Stimulated activated CD4-positive, alpha-beta T cell treated with anti-CD3 and anti-CD28 coated beads, TNF-alpha, amount 100 ng/mL, for 24 hours (primary cell): ENCODE data around the gene PPARGC1A.

ENCODE experiments used
- DNase-seq, 3 experiments: peaks; one replicate each; pipeline ENCODE4 v3.0.0-alpha.2; 2020; ENCODE audit warnings: low read depth in 3 of 3

Gene PPARGC1A

DNA sequence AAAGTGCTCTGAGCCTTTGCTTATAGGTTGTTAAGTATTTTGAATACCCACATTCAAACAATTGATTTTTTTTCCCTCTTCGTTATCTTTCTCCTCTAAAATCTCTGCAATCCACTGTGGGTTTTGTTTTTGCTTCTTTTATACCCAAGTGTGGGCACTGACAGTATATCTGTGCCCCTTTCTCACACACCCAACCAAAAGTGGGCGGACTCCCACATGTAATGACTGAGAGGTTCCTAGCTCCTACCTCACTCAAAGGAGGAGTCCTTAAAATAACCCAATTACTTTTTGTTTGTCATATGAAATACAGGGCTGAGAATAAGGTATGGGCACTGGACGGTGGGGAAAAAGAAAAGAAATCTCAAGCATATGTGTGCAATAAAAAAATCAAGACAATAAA is 51.7 kb downstream of the PPARGC1A start:
- no peak for DNase-seq

DNA sequence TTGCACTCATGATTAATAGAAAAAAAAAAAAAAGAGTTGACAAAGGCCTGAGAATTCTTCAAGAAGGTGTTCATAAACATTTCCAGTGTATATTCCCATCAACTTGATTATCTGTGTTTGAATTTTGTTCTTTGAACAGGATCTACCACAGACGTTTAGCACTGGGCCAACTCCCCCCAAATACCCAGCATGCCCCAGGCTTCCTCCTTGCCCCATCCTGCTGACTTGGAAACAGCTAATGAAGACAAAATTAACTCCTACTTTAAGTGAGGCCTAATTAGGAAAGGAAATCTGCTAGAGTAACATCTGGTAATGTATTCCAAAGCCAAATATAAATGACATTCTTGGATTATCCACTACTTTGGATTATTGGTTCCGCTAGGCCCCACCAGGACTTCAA is 52.5 kb downstream of the PPARGC1A start:
- DNase-seq: no peak

GRCh38 chr4:23835774-23836478 is 53.9 kb downstream of the PPARGC1A start:
- no peak for DNase-seq

GRCh38 chr4:23828779-23829178 is 61.1 kb downstream of the PPARGC1A start:
- DNase-seq: no peak

DNA sequence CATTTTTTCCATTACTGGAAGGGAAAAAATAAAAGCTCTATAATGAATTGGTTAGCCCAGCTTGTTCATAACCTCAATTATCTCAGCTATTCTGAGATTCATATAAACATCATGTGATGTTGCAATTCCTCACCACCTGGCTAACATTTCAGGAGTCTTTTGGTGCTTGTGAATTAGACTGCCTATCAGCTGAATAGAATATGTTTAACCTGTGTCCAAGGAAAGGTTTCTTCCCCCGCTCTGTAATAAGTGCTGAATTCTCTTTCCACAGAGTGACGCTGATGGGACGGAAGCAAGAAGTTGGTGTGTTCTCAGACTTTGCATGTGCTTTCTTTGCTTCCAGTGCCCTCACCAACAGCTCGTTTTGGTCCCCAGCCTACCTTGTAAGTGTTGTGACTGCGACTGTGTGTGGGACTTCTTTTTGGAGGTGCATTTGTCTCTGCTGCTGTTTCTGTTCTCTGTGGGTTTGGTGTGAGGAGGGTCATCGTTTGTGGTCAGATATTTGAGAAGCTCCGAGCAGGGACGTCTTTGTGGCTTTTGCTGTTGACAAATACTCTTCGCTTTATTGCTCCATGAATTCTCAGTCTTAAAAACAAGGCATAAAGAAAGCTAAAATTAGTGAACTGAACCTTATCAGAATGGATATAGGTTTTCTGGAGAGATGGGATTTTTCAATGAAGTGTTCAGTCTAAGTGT is 61.7 kb downstream of the PPARGC1A start:
- DNase-seq: no peak

GRCh38 chr4:23822181-23822580 is 67.7 kb downstream of the PPARGC1A start:
- no peak for DNase-seq

- no peak for DNase-seq
Measured at GRCh38 chr4:23819041-23819511, 70.8 kb downstream of the PPARGC1A start.

- no peak for DNase-seq
Measured at GRCh38 chr4:23818097-23818885, 71.6 kb downstream of the PPARGC1A start.

DNA sequence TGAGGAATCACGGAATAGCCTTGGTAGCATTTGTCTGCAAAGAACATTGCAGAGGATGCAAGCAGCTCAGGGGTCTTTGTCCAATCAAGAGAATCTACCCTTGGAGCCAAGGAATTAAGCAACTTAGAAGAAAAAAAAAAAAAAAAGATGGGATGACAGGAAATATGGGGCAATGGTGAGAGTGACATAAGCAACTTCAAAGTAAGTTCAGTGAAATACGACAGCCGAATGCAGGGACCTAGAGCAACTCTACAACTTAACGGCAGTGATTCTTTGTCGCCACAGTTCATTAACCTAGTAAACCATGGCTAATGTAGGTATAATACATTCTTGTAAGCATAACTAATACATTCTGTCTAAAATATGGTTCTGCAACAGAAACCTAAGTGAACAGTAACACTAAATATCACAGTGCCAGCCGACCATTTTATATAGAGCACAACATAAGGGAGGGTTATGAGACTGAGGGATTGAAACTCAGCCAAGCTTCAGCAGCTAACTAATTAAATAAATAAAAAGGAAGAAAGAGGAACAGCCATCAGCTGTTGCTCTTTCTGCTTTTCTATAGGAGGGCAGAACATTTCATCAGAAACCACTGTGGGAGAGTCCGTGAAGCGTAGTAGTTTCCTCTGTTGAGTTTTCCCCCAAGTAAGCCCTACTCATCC is 74.7 kb downstream of the PPARGC1A start:
- no peak for DNase-seq

GRCh38 chr4:23814587-23814986 is 75.3 kb downstream of the PPARGC1A start:
- DNase-seq: no peak

- no peak for DNase-seq
Measured at GRCh38 chr4:23811161-23811560, 78.7 kb downstream of the PPARGC1A start.

GRCh38 chr4:23805450-23805851 is 84.4 kb downstream of the PPARGC1A start:
- no peak for DNase-seq

GRCh38 chr4:23789762-23790161 is 100.1 kb downstream of the PPARGC1A start:
- no peak for DNase-seq

GRCh38 chr4:23788460-23788859 is 101.4 kb downstream of the PPARGC1A start:
- no peak for DNase-seq

DNA sequence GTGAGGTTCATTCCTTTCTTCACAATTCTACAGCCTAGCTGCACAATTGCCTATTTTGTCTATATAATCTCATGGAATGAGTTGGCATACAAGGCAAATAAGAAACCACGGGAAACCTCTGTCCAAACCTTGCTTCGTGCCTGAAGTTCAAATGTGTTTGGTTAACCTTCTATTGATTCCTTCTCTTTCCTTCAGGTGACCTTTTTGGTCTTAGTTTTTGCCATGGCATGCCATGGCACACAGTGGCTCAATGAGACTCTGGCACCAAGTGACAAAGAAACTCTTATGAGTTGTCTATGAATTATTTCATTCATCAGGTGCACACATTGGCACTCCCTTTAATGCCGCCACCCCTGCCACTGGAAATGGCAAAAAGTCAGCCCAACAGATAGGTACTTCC is 101.8 kb downstream of the PPARGC1A start:
- no peak for DNase-seq

- no peak for DNase-seq
Measured at GRCh38 chr4:23782778-23783437, 106.9 kb downstream of the PPARGC1A start.

- DNase-seq: no peak
Measured at GRCh38 chr4:23779839-23780238, 110.0 kb downstream of the PPARGC1A start.

- no peak for DNase-seq
Measured at GRCh38 chr4:23779422-23779821, 110.4 kb downstream of the PPARGC1A start.

- no peak for DNase-seq
Measured at GRCh38 chr4:23775694-23776093, 114.2 kb downstream of the PPARGC1A start.

DNA sequence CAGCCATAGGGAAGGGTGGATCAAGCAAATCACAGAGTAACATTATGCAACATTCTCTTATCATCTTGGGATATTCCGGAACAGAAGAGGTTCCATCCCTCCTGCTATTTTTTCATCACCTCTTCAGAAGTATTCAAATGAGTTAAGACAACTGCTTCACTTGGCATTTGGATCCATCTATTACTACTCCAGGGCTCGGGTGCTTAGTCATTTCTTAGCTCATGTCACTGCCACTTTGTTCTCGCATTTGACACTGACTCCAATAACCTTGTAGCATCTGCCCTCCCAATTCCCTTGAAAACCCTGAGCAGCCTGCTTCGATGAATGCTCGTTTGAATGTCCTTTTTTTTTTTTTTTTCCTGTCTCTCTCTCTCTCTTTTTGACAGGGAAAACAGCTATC is 114.9 kb downstream of the PPARGC1A start:
- no peak for DNase-seq

- DNase-seq: no peak
Measured at GRCh38 chr4:23773884-23774636, 115.8 kb downstream of the PPARGC1A start.
